ENCODE measurements around the gene RWDD3.

RWDD3 gene

DNA sequence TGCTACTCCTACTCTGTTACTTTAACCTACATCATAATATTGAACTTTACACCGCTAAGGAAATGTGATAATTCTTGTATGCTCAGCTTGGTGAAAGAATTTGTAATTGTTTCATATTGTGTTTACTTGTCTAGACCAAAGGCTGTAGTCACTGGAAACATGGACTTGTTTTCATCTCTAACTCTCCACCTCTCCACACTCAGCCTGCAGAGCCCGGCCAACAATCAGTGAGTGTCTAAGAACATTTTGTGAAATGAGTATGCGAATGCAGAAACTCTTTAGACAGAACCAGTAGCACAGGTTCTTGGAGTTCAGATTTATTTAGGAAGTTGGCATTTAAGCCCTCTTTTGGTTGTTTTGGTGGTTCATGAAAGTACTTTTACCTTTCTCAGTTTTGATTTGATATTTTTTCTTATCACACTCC, 3.2 kb upstream of the RWDD3 start:
- no peak for DNase-seq

DNA sequence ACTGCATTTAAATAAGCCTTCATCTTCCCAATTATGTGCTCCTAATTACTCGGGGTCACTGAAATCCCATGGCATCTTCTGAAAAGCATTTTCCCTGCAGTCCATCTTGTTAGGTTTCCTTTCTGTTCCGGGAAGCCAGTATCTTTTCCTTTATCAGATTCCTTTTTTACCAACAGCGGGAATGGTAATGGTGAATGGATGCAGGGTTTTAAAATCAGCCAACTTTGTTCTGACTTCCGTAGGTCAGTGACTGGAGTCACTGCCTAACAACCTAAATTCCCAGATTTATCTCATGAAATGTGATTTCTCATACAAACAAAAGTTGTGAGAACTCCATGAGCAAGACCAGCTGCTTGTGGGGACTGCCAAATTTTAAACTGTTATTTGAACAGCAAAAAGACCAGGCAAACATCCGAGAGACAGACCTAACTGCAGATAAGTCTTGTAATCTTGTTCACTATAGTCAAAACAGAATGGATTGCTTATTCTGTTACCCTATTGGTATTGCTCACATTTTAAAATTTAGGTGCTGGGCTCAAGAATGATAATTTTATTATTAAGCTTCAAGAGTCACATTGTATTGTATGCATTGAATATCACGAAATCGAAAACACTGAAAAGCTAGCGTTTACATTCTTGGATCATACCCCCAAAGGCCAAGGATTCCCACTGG, 1.2 kb upstream of the RWDD3 start:
- no peak for DNase-seq

DNA sequence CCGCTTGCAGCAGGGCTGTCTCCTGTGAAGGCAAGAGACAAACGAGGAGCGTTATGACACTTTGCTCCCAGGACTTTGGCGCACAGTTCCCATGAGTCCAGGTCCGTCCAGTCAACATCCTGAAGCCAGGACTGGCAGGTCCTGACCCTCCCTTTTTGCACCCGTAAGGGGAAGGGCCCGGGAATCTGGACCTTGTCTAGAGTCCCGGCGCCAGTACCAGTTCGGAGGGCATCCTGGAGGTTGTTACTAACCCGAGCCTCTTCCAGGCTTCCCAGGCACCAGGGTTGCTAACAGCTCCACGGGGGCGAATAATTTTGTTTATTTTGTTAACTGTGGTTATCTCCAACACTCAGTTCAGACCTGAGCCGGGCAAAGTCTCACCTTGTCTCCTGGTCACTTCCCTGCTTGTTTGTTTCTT, 682 bp upstream of the RWDD3 start:
- DNase-seq = no peak

DNA sequence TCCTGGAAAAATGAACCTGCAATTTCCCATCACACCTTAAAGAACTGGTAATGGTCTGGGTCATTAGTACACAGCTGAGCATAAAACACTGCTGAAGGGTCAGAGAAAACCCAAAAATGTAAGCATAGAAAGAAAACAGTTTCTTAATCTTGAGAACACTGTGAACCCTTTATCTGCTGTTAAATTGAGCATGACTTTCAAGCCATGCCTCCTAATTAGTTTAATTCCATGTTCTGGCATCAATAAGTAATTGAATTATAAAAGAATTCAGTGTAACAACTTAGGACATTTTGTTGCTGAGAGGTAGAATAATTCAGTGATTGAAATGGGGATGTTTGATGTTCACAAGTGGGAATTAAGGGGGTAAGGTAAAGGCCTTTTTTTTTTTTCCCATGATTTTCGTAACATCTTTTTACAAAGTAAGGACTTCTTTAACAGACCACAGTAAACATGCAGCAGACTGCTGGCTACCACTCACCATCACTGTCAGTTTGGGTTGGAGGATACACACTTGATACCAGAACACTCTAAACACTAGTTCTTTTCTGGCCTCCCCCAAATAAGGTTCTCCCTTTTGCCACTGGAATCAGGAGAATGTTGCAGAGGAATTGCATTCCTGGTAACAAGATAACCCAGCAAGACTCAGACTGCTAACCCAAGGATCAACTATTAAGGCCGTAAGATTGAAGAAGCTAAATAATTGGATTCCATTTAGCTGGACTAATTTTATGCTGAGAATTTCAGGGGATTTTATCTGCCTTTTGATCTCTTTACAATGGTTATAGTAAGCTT, 3.0 kb downstream of the RWDD3 start:
- no peak for DNase-seq

DNA sequence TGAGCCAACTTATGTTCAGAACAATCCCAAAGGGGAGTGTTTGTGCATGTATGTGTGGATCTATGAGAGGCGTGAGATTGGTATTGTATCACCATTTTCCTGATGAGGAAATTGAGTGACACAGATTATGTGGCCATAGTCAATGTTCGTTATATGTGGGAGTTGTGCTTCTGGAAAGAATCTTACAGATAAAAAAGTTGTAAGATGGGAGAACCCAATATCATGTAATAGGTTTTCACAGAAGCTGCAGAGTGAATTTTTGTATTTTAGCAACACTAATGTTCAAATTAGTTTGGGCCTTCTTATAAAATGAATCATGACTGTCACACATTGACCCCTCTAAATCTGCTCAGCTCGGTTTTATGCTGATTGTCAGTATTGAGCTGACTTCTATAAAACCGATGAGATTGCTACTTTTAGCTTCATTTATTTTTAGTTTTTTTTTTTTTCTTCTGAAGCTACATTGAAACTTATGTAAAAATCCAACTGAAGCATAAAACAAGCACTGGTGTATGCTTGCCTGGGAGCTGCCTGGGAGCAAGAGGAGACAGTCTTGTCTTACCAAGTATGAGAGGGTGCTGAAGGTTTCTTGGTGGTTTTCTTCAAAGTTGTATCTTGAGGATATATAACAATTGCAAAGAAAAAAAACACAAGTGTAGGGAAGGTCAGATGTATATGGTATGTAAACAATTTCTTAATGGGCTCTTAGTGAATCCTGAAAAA, 4.1 kb downstream of the RWDD3 start:
- DNase-seq = no peak

DNA sequence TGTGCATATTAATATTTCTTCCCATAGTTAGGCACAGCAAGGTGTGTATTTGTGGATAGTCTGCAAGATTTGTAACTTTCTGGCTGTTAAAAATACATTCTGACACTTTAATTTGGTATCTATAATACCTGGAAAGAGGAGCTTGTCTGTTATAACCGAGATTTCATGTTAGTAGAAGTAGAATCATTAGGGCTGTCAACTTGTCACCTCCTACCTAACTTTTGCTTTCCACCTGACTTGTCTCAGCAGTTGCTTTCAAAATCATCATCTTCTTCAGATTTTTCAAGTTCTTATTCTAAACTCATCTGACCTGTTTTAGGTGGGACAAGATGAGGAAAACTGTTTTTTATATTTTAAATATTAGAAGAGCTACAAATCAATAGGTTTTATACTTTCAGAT, 11.0 kb downstream of the RWDD3 start:
- DNase-seq = no peak

DNA sequence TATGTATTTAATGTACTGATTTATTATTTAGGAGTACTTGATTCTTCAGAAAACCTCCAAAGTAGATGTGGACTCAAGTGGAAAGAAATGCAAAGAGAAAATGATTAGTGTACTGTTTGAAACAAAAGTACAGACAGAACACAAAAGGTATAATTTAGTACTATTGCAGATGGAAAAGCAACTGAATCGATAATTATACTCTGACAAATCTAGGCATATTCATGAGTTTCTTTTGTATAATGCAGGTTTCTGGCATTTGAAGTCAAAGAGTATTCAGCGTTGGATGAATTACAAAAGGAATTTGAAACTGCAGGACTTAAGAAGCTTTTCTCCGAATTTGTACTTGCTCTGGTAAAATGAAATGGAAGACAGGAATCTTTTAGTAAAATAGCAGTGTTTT, 12.5 kb downstream of the RWDD3 start:
- no peak for DNase-seq

DNA sequence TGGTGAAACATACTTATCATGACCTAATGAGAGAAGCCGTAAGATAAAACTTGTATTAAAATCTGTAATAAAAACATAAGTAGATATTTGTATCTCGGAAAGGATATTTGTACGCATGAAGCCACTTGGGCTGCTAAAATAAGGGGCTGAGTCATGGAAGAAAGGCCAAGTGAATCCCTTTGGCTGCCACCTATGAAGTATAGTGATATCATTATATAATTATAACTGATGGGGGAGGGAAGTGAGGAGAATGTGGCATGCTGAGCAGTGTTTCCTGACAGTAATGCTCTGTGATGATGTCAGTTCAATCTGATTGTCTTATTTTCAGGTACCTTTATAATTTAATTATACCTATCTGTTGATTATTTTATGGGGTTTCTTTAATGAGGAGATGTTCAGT, 13.6 kb downstream of the RWDD3 start:
- DNase-seq = no peak

DNA sequence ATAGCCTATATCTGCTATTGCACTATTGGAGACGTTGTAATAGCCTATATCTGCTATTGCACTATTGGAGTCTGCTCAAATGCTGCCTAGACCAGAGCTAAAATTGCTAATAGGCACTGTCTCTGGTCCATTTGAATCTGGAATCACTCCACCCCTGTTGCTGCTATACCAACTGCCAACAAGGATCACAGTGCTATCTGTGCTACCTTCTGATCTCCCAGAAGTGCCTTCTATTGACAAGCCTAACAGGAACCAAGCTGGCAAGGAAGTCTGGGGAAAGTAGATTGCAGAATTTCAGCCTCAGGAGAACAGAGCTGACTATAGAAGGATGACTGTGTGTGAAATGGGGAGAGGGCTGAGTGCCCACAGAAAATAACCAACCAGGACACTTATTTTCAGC, 15.9 kb downstream of the RWDD3 start:
- no peak for DNase-seq

DNA sequence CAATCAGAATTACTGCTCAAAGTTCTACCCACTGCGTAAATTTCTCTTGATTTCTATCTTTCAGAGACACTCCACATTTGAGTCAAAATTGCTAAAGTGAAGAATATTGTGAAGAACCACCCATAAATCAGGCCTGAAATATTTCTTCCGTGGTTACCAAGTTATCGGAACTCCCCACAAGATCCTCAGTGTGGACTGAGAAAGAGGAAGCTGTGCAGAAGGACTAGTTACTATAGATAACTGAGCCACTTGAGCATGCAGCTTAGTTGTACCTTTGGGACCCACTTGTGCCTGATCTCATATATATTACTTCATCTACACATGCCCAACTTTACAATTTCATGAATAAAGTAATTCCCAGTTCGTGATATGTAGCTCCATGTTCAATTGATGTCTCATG, 18.4 kb downstream of the RWDD3 start:
- no peak for DNase-seq

DNA sequence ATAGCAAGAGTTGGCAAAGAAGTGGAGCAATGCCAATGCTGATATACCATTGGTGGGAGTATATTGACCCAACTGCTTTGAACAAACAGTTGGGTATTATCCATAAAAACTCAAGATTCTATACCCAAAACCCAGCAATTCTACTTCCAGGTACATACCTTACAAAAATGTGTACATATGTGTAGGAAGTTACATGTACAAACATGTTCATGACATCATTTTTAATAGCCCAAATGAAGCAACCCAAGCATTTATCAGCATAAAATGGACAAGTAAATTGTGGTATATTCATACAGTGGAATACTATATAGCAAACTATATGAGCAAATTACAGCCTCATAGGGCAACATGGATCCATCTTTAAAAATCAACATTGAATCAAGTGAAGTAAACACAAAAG, 20.9 kb downstream of the RWDD3 start:
- no peak for DNase-seq

DNA sequence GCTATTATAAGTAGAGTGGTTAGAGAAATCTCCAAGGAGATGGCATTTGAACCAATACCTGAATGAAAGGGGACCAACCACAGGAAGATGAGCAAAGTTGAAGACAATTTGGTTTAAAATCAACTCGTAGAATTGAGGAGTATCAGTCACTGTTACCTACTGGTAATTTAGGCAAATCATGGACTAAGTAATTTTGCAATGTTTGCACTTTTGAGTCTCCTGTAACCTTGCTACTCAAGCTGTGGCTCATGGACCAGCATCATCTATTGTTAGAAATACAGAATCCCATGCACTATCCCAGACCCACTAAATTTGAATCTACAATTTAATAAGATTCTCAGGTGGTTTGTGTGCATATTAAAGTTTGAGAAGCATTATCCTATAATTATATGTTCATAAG, 21.8 kb downstream of the RWDD3 start:
- DNase-seq = no peak

DNA sequence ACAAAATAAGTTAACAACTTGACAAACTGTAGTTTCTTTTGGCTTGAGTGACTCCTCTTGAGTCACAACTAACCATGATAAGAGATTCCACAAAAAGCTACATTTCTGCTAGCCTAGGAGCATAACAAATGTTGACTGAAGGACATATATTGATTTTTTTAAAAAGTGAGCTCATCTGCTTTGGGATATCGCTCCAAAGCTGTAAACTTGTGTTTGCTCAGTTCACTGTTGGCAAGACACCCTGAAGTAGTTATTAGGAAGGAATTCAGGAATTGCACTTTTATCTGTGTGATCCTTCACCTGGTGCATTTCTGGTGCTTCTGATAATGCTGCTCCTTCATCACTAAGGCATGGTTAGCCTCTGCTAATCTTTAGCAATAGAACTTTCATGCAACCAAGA, 23.7 kb downstream of the RWDD3 start:
- no peak for DNase-seq

DNA sequence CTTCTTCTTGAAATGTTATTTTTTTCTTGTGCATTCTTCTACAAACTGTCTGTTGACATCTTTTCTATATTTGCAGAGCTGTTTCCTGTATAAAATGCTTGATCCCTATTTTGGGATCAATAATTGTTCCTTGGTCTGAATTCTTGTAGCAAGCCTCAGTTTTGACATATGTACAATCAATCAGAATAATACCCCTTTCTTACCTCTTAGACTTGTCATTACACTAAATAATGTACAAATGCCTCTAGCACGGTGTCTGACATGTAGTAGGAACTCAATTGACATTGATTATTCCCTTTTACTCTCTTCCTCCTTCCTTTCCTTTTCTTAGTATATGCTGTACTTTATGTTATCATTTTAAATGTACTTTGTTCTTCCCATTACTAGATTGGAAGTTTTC, 25.2 kb downstream of the RWDD3 start:
- no peak for DNase-seq

DNA sequence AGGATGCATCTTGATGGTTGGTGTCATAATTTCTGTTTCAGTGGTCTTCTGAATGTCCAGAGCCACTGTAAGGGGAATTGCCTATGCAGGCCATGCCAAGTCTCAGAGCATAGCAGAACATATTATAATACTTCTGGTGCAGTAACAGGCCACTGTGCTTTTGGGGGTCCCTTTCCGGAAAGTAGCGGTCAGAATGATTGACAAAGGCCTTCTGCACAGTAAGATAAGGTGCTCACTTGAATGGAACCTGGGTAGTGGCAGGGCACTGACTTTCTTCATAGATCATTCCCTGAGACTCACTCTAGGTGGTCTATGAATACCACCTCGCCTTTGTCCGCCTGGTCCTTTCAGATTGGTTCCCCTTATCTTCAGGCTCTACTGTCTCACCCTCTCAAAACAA, 28.9 kb downstream of the RWDD3 start:
- no peak for DNase-seq

DNA sequence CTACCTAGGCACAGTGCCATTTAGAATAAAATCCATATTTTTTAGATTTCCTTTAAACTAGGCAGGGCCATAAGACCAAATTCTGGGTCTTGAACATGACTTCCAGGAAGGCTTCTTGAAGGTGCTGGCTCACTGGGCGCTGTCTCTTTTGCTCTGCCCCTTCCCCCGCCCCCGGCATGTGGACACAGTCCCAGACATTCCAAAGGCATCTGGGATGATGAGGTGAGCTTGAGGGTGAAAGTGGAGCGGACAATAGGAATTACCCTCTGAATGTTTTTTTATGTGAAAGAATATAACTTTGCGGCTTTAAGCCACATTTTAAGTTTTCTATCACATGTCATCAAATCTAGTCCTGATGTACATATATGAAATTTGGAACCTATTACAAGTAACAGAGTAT, 29.4 kb downstream of the RWDD3 start:
- no peak for DNase-seq

DNA sequence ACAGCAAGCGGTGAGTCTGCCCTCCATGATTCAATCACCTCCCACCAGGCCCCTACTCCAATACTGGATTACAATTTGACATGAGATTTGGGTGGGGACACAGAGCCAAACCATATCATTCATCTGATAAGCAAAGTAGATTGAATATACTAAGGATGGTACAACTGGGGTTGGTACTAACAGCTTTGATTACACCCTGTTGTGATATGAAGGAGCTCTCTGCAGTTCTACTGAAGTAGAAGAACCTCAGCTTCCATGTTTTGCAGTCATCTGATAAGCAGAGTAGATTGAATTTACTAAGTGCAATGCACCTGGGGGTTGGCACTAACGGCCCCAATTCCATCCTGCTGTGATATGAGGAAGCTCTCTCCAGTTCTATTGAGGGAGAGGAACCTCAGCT, 31.1 kb downstream of the RWDD3 start:
- DNase-seq = no peak

DNA sequence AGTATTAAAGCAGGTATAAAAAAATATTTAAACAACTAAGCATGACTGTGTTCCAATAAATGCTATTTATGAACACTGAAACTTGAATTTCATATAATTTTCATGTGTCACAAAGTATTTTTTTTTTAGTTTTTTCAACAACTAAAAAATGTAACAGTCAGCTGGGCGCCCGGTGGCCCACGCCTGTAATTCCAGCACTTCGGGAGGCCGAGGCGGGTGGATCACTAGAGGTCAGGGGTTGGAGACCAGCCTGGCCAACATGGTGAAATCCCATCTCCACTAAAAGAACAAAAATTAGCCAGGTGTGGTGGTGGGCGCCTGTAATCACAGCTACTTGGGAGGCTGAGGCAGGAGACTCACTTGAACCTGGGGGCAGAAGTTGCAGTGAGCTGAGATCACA, 42.4 kb downstream of the RWDD3 start:
- DNase-seq = no peak

DNA sequence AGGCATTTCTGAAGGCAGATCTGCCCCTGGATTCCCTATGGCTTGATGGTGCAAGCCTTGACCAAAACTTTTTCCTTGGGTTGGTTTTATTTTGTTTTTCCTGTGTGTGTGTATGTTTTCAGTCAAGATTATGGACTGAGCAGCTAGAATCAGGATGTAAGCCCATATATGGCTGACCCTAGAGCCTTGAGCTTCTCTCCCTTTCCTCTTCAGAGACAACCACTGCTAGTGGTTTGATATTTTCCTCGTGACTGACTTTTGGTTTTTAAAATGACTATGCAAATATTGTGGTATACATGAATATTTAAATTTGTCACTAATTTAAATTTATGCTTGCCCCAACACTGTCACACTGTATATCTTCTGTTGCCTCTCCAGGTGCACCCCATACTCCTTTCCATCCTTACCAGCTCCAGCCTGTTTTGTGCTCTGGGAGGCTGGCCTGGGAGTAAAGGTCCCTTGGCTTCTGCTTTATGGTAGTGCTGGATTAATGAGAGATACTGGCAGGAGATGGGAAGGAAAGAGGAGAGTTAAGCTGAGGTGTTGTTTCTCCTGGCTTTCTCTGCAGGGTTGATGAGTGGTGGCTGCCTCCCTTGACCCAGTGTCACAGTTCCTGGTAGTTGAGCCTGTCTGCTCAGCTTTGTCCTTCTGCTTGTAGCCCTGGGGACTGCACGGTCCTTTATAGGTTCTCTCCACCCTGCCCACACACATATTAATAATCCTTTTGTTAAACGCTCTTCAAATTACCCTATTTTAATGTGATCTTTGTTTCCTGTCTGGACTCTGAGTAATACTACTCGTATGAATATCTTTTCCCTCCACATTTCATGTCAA, 44.4 kb downstream of the RWDD3 start:
- no peak for DNase-seq

DNA sequence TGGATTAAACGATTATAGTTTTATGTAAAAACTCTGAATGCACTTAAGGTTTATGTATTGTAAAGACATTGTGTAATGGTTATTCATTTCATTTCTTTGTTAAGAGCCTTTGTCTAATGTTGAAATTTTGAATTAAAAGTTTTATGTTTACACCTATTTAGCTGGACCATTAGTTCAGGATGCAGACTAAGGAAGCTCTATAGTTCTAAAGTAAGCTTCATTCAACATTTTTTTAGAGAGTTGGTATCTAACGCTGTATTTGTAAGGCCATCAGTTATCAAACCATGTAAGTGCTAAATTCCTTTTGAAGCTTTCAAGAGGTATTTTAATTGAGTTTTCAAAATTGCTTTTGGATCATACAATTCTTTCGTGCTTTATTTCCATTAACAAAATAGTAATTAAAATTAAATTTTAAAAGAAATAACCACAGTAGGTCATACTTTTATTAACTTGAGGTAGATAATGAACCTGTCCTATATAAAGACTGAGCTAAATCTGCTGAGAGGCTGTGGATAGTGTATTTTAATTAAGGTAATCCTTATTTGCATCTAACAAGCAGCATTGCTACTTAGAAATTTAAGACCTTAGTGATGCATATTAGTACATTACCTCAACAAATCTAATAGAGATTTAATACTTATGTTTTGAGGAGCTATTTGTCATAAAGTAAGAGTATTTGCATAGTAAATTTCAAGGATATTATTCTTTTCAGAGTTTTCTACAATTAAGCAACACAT, 47.9 kb downstream of the RWDD3 start:
- no peak for DNase-seq

DNA sequence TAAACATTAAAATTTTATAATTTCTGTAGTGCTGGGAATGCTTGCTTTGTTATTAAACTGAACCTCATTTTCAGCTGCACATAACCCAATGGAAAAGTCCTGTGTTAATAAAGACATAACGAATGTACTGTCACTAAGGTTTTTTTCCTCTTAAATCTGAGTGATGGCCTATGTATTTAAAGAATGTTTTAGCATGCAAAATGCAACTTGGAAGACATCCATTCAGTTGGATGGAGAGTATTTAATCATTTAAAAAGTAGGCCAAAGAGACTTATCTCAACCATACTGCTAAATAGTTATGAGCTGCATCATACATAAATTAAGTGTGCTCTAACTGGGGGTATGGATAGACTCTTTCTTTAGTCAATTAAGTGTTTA, 48.5 kb downstream of the RWDD3 start:
- no peak for DNase-seq

DNA sequence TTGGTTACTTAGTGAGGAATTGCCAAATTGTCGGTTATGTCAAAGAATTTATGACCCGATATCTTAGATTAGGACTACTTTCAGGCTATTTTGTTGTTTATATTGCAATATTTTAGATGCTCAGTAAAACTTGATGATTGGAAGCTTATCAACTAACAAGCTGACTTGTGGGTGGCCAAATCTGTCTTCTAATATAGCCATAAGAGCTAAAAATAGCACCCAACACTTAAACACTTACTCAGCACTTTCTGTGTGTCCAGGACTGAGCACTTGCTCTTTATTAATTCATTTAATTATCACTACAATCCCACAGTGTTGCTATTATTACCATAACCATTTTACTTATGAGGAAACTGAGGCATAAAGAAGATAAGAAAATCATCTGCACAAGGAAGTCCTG, 50.4 kb downstream of the RWDD3 start:
- no peak for DNase-seq

DNA sequence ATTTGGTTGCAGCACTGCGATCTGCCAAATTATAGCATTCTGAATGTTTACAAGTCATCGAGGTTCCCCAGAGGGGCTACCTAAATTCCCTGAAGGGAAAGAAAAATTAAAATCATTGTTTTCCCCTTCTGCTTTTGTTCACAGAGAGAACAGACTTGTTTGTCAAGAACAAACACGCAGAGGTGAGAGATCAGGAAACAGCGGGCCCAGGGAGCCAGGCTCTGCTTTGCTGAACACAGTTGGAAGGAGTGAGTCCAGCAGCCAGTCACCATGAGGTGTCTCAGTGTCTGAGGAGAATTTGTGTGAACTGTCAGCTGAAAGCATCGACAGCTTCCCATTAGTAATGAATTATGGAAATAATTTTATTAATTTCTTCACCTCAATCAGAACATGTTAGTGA, 52.5 kb downstream of the RWDD3 start:
- peak; percentile 54 for DNase-seq
